HL-60 (cell line): ENCODE measurements around the gene KRTAP9-3.
"Not testable (repeated sequence)": the region's sequence is repeated elsewhere in the genome, so short reads cannot be mapped to it uniquely, and the experiment has no call there.

Experiments used
- DNase-seq, 2 experiments: peaks; one replicate each; pipeline ENCODE4 v3.0.0-alpha.2; 2010 to 2020; ENCODE audit warnings: low read depth in 1 of 2, low spot score in 1 of 2
- H3K27ac ChIP-seq: fragments of 250-450 bp; sonication (Bioruptor Pico); replicated peaks from 2 replicates; pipeline ENCODE4 v1.5.1; 2020; ENCODE audit warnings: mild to moderate bottlenecking, moderate library complexity
- H3K27me3 ChIP-seq: fragments of 250-450 bp; sonication (Bioruptor Pico); 2 replicates; pipeline ENCODE4 v1.5.1; 2021; ENCODE audit warnings: mild to moderate bottlenecking, moderate library complexity; ENCODE audit not compliant: insufficient read depth, poor library complexity, severe bottlenecking
- H3K4me3 ChIP-seq: replicated peaks from 2 replicates; pipeline ENCODE4 v1.5.1; 2011; ENCODE audit warnings: mild to moderate bottlenecking, control low read depth, low read length; ENCODE audit not compliant: insufficient read depth
- GABPA ChIP-seq: IDR thresholded peaks from 2 replicates; pipeline ENCODE4 v1.6.1; 2012; ENCODE audit warnings: low read depth
- POLR2AphosphoS5 ChIP-seq: IDR thresholded peaks from 2 replicates; pipeline ENCODE4 v1.6.1; 2012; ENCODE audit warnings: low read depth
- SPI1 ChIP-seq: IDR thresholded peaks from 2 replicates; pipeline ENCODE4 v1.6.1; 2012; ENCODE audit warnings: low read depth, mild to moderate bottlenecking, borderline replicate concordance
- TF ChIP-seq, protein P1 (sequence below): IDR thresholded peaks from one replicate; pipeline ENCODE4 v1.5.1; 2011; ENCODE audit warnings: low read length, control low read depth, inconsistent platforms; ENCODE audit not compliant: insufficient read depth
- TF ChIP-seq, protein P2 (sequence below): IDR thresholded peaks from 2 replicates; pipeline ENCODE4 v1.6.1; 2012; ENCODE audit warnings: low read depth; ENCODE audit not compliant: insufficient replicate concordance

The KRTAP9-3 gene

DNA sequence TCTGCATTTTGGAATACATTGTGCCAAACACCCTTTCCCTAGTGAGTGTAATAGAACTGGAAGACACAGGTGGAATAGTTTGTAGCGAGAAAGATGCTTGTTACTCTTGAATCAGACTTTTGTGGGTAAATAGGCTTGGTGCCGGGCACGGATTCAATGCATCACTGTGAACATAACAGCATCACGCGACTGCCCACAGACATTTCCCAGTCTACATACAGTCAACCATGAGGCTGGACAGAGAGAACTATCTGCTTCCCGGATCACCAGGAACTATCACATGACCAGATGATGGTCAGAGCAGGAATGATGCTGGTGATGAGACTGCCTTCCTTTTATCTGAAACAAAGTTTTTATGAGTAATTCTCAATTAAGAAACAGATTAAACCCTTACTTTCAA lies 6.2 kb upstream of the KRTAP9-3 start:
- Histone ChIP-seq H3K27me3 (peaks cover 2% of the 10 kb centered on the region), H3K4me3 (no peak overlapping the region), H3K27ac (no peak overlapping the region)
- TF ChIP-seq GABPA (no peak), POLR2AphosphoS5 (no peak), SPI1 (no peak)
- TF ChIP-seq, protein P1, sequence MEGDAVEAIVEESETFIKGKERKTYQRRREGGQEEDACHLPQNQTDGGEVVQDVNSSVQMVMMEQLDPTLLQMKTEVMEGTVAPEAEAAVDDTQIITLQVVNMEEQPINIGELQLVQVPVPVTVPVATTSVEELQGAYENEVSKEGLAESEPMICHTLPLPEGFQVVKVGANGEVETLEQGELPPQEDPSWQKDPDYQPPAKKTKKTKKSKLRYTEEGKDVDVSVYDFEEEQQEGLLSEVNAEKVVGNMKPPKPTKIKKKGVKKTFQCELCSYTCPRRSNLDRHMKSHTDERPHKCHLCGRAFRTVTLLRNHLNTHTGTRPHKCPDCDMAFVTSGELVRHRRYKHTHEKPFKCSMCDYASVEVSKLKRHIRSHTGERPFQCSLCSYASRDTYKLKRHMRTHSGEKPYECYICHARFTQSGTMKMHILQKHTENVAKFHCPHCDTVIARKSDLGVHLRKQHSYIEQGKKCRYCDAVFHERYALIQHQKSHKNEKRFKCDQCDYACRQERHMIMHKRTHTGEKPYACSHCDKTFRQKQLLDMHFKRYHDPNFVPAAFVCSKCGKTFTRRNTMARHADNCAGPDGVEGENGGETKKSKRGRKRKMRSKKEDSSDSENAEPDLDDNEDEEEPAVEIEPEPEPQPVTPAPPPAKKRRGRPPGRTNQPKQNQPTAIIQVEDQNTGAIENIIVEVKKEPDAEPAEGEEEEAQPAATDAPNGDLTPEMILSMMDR = no peak
- TF ChIP-seq, protein P2, sequence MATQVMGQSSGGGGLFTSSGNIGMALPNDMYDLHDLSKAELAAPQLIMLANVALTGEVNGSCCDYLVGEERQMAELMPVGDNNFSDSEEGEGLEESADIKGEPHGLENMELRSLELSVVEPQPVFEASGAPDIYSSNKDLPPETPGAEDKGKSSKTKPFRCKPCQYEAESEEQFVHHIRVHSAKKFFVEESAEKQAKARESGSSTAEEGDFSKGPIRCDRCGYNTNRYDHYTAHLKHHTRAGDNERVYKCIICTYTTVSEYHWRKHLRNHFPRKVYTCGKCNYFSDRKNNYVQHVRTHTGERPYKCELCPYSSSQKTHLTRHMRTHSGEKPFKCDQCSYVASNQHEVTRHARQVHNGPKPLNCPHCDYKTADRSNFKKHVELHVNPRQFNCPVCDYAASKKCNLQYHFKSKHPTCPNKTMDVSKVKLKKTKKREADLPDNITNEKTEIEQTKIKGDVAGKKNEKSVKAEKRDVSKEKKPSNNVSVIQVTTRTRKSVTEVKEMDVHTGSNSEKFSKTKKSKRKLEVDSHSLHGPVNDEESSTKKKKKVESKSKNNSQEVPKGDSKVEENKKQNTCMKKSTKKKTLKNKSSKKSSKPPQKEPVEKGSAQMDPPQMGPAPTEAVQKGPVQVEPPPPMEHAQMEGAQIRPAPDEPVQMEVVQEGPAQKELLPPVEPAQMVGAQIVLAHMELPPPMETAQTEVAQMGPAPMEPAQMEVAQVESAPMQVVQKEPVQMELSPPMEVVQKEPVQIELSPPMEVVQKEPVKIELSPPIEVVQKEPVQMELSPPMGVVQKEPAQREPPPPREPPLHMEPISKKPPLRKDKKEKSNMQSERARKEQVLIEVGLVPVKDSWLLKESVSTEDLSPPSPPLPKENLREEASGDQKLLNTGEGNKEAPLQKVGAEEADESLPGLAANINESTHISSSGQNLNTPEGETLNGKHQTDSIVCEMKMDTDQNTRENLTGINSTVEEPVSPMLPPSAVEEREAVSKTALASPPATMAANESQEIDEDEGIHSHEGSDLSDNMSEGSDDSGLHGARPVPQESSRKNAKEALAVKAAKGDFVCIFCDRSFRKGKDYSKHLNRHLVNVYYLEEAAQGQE = no peak
- DNase-seq = no peak

DNA sequence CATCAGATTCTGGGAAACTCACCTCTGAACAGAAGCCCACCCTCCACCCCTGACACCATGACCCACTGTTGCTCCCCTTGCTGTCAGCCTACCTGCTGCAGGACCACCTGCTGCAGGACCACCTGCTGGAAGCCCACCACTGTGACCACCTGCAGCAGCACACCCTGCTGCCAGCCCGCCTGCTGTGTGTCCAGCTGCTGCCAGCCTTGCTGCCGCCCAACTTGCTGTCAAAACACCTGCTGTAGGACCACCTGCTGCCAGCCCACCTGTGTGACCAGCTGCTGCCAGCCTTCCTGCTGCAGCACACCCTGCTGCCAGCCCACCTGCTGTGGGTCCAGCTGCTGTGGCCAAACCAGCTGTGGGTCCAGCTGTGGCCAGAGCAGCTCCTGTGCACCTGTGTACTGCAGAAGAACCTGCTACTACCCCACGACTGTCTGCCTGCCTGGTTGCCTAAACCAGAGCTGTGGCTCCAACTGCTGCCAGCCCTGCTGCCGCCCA lies 5.6 kb upstream of the KRTAP9-3 start, which contains the start of gene KRTAP9-2:
TSS of gene KRTAP9-2 (plus strand) at position 51 of the 498 bp plus-strand sequence. CDS start at position 58, 7 bp downstream.
- not testable (repeated sequence) for H3K4me3 ChIP-seq, H3K27me3 ChIP-seq, H3K27ac ChIP-seq, DNase-seq

DNA sequence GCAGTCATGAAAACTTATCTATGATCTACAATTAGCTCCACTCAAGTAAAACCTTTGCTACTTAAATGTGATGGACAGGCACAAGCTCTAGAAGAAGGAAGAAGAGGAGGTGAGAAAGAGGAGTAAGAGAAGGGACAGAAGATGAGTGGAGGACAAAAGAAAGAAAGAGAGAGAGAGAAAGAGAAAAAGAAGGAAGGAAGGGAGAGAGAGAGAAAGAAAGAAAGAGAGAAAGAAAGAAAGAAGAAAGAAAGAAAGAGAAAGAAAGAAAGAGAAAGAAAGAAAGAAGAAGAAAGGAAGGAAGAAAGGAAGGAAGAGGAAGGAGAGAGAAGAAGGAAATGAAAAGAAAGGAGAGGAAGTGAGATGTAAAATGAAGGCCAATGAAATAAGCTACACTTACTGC lies 2.2 kb upstream of the KRTAP9-3 start:
- Histone ChIP-seq H3K27ac (no peak overlapping the region), H3K4me3 (no peak overlapping the region), H3K27me3 (peaks cover 4% of the 10 kb centered on the region)
- no peak for DNase-seq
- TF ChIP-seq GABPA = no peak
- no peak for TF ChIP-seq POLR2AphosphoS5
- TF ChIP-seq SPI1 = no peak
- TF ChIP-seq, protein P1 = no peak
- TF ChIP-seq, protein P2 = no peak

DNA sequence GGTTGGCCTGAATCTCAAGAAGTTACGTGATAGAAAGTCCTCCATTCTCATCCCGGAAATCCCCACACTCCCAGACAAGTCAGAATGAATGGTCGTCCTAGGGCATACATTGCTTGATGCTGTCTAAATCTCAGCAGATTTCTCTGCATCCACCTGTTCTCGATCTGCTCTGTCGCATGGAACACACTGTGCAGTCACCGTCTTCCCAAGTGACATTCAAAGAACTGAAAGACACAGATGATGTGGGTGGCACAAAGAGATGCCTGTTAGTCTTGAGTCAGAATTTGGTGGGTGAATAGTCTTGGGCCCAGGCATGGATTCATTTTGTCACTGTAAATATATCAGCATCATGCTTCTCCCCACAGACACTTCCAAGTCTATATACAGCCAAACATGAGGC lies 518 bp upstream of the KRTAP9-3 start:
- Histone ChIP-seq H3K27me3 (peaks cover 4% of the 10 kb centered on the region), H3K27ac (no peak overlapping the region), H3K4me3 (no peak overlapping the region)
- DNase-seq = no peak
- TF ChIP-seq POLR2AphosphoS5 (no peak), GABPA (no peak), SPI1 (no peak)
- TF ChIP-seq, protein P2 = no peak
- TF ChIP-seq, protein P1 = no peak

DNA sequence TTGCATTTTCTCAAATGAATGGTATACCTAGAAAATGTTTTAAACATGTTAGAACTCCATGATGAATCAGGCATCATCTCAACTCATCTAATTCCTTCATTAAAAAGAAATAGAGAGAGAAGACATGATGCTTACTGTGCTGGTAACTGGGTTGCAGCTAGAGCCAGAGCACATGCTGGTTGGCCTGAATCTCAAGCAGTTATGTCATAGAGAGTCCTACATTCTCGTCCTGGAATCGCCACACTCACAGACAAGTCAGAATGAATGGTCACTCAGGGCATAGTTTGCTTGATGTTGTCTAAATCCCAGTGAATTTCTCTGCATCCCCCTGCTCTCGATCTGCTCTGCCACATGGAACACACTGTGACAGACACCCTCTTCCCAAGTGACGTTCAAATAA lies 4.9 kb downstream of the KRTAP9-3 start:
- DNase-seq, H3K4me3 ChIP-seq, H3K27ac ChIP-seq, H3K27me3 ChIP-seq: not testable (repeated sequence)

DNA sequence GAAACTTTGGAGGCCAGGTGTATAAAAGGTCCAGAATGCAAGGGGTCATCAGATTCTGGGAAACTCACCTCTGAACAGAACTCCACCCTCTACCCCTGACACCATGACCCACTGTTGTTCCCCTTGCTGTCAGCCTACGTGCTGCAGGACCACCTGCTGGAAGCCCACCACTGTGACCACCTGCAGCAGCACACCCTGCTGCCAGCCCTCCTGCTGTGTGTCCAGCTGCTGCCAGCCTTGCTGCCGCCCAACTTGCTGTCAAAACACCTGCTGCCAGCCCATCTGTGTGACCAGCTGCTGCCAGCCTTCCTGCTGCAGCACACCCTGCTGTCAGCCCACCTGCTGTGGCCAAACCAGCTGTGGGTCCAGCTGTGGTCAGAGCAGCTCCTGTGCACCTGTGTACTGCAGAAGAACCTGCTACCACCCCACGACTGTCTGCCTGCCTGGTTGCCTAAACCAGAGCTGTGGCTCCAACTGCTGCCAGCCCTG lies 5.7 kb downstream of the KRTAP9-3 start, which contains the start of gene KRTAP9-8:
TSS of gene KRTAP9-8 (plus strand) at position 51 of the 489 bp plus-strand sequence. CDS start at position 104, 53 bp downstream.
- H3K4me3 ChIP-seq, DNase-seq, H3K27me3 ChIP-seq, H3K27ac ChIP-seq: not testable (repeated sequence)
